T-helper 2 cell treated with Interferon-gamma antibody and Interleukin-4, amounts not matched to agents 100 ng/mL and 5 ng/mL, for 36 hours (primary cell): Measurements from ENCODE around the gene RND3. TPM values are rescaled to one million over a fixed set of nuclear protein-coding genes. Genes with fewer than 3 reads are reported as not detected.

ENCODE experiments used
- intact Hi-C: fragments of 100-400 bp; cut with micrococcal nuclease; formaldehyde crosslinking; loops from one replicate; pipeline ENCODE4 v1.15.1; 2023
- total RNA-seq: library from RNA; stranded (reverse); gene quantifications from 2 replicates; pipeline ENCODE4 v1.2.3, GENCODE V29; 2022

The RND3 gene
- total RNA-seq, 1 donor from 2014 or later: not detected

DNA sequence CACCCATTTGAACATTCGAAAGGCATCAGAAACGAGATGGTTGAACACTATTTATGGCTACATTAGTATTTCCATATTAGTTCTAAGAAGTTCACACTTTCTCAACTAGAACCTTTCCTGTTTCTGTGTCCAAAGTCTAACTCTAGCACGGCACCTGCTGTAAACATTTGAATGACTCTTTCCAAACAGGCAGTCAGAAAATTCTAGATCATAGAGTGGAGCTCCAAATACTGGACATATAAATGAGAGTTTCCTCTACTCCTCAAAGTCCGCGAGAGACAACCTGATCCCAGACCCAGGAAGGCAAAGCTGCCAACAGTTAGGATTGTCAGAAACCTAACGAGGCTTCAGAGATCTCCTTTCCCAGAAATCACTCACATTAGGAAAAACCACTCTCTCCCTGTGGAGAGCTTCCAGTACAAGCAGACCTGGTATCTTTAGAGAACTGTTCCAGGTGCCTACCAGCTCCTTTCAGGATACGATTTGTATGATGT, 10.6 kb downstream of the RND3 start:
- intact Hi-C loops: no loop called here

DNA sequence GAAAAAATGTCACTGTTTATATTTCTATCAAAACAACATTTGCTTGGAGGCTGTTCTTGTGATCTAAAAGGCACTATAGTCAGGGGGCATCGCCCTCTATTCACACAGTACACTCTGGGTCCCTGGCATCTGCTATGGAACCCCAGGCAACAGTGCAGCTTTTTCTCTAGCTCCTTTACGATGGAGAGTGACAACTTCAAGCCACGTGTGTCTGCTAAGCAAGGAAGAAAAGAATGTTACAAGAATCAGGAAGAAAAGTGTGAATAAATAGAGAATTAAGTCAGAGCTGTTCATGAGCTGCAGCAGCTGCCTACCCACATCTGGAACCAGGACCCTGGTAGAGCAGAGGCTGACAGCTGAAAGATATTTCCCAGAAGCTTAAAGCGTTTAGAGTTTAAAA, 11.2 kb downstream of the RND3 start:
- intact Hi-C loops: no loop called here

DNA sequence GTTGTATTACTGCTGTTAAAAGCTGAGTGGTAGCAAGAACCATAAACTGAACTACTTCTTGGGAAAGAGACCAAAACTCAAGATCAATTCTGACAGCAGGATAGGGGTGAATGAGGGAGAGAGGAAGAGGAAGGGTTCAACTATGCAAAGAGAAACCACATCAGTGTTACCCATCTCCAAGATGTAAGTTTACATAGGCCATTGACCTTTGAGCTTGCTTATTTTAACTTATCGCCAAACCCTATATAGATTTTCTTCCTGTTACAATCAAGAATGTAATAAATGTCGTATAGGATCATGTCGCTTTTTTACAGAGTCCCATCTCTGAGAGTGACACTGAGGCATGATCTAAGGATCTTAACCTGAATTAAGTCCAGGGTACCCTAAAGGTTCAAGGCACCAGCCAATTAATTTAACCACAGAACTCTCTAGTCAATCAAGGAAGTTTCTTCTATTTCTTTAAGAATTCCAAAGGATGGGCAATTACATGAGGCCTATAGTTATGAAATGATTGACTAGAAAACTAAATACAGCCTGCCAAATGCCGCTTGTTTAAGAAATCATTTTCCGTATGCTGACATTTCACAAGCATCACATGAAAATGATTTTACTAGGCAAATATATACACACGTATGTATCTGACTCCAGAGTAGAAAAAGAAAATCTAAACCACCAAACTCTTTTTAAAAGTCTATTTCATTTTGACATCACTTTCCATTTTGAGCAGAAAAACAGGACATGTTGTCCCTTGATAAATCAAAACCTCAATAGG, 11.8 kb downstream of the RND3 start:
- intact Hi-C loops: no loop called here

DNA sequence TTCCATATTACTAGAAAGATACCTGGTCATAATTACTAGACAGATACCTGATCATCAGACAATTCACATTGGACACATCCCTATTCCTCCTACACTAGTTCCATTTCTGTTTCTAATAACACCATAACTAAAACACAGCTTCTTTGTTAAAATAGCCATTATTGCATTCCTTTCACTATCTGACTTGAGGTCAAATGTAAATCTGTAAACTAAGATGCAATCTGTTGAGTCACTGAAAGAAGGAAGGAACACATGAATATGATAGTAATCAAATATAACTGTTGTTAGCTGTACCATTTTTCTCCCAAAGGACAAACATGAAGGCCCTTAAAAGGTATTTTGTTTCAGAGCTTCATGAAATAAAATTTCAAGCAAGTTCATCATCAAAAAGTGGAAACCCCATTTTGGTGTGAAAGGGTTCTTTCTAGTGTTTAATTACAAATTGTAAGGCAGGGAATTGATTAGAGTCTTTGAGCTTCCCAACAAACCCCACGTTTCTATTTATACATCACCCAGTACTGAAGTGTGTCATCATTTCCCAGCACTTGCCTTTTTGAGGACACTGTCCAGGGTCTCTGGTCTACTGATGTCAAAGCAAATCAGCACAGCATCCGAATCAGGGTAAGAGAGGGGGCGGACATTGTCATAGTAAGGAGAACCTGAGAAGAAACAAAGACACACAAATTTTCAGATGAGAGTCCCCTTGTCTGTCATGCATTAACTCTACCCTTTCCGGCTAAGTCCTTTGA, 13.0 kb downstream of the RND3 start:
- intact Hi-C loops: no loop called here

DNA sequence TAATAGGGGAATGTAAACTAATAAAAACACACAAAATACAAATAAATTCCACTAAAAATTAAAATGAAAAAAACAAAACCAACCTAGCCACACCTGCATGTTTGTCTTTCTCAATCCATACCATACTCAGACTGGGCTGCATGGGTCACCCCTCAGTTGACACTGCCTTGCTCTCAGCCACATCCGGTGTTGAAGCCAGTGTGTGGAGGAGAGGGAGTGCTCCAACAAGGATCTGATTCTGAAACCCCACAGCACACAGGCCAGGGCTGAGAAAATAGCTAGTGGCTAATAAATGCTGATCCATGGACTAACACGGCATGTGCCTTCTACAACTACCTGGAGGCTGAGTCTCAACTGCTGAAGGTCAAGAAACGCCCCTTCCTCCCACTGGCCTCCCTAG, 13.7 kb downstream of the RND3 start:
- intact Hi-C loops: no loop called here

DNA sequence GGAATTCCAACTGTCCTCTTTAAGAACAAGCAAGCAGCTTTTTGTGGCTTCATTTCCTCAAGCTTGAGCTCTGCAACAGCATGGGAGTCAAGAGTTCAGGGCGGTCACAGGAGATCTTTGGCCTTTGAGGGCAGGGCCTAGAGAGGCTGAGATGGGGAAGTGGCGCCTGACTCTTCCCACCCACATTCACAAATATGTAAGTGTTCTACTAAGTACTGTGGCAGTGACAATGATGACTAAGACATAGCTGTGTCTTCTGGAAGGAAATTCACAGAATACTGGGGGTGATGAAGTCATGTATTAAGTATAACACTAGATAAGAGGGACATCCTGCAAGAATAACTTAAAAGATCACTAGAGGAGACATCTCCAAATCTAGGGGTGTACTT, 15.0 kb downstream of the RND3 start:
- intact Hi-C loops: no loop called here

DNA sequence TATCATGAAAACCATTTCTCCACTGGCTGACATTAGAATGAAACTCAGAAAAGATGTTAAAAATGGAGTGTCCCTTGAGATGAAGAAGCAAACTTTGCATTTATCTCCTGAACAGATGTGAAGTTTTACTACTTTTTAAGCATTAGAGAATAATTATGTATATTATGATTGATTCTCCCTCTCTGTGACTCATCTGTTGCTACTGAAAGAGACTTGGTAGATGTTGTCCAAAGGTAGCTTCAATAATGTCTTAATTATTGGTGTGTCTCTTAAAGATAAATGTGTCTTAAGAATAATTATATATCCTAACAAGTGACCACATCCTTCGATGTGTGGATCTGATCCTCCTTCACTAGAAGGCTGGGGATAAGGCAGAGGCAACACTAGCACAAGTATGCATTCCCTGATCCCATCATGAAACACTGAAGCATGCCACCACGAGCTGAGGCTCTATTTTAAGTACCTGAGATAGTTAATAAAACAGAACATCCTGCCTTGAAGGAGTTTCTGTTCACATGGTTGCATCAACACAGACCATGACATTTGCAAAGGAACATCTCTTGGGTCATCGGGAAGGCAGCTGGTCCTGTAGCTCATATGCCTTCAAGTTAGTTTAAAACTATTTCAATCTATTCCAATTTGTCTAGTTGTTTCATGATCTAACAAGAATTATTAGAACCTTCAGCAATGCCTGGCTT, 15.5 kb downstream of the RND3 start:
- intact Hi-C loops: no loop called here

DNA sequence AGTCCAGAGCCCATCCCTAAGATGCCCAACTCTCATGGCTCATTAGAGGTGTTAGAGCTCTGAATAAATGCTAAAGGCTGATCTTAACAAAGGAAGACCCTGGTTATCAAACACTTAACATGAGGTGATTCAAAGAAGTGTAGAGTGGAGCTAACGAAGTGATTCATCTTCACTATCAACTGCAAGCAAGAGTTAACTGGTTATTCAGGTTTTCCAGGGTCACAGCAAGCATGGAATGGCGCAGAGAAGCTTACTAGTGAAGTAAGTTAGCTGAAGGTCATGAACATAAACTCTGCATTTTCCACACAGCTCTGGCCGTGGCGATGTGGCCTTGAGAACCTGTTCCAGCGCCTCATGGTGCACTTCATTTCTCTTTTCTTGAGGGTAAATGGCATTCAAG, 17.0 kb downstream of the RND3 start:
- intact Hi-C loops: no loop called here

DNA sequence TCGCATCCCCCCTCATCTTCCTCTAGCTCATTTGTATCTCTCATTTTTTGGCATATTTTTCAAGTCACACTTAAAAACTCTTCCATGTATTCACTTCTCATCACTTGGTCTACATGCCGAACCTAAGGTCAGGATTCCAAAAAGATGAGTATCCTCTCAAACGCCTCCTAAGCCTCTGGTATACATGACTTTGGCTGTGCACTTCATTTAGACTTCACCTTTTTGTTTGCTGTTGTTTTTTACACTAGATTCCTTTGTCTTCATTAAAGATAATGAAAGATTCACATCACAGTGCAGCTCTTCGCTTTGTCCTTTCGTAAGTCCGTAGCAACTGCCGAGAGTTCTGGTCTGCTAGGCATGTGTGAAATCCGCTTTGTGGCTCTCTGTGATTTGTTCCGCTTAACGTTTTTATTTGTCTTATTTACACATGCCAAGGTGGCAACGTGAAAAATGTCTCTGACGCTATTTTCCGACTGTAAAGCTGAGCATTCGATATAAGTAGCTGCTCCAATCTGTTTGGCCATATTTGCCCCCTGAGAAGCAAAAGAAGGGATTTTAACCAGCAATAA, 17.7 kb downstream of the RND3 start:
- intact Hi-C loops: no loop called here

DNA sequence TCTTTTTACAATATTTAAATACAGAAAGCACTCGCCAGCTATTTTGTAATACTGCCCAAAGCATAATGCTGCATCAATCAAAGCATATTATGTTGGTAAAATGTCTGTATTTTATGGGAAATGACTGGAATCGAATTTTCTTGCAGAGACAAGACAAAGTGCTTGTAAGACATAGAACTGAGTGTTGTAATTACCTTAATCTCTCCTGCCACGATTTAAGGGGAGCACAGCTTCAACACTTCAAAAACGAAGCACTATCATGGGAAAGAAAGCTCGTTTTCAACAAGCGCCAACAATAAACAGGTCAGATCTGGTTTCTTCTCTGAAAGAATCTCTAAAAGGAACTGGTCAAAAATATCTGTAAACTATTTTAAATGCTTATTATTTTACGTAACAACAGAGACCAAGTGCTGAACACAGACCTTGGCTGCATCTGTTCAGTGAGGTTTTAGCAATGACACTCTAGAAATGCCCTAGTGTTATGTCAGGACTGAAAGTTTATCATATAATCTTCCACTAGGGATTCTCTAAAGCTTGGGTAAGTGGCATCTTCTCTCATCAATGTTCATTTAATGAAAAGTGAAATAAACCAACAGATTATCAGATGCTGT, 19.0 kb downstream of the RND3 start:
- intact Hi-C loops: no loop called here

DNA sequence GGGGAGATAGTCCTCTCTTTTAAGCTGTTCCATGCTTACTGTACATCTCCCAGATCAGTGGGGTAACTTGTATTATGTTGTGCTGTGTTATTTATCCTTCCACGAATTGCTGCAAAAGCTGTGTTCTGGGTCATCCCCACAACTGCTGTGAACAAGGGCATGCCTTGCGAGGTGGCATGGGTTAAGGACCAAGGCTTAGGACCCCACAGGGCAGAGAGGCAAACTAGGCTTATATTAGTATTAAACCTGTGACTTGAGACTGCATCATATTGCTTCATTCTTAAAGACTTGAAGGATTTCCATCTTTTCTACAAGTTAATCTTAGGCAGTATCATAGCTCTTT, 19.9 kb downstream of the RND3 start:
- intact Hi-C loops: no loop called here

DNA sequence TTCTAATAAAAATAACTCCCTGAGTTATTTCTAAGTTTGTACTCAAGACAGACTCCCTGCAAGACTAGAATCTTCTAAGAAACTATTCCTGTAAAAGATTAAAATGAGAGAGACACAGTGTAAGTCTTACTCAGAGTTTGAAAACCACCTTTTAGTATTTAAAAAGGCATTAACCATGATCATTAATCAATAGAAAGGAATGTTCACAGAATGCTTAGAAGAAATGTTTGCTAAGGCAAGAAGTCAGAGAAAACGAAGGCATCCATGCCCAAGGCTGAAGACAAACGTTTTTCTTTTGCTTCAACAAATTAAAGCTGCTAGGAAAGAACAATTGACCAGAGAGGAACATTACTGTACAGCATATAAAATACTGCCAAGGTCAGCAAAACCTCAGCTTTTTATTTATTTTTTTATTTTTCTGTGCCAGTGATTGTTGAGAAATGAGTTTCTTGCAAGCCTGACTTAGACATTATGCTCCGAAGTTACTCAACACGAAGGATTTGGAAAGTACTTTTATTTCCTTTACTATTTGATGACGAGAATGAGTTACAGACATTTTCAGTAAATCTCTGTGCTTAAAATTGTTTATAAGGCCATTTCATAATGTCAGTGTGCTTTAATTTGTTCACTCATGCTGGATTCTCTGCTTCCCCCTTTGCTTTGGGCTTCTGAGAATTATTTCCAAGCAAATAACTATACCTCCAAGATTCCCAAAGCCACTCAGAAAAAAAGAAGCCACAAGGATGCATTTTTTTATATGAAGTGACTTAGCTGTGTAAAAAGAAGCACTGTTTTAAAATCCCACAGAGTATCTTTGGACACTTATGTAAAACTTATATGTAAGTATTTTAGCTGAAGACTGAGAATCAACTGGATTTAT, 20.5 kb downstream of the RND3 start:
- intact Hi-C loops: no loop called here

DNA sequence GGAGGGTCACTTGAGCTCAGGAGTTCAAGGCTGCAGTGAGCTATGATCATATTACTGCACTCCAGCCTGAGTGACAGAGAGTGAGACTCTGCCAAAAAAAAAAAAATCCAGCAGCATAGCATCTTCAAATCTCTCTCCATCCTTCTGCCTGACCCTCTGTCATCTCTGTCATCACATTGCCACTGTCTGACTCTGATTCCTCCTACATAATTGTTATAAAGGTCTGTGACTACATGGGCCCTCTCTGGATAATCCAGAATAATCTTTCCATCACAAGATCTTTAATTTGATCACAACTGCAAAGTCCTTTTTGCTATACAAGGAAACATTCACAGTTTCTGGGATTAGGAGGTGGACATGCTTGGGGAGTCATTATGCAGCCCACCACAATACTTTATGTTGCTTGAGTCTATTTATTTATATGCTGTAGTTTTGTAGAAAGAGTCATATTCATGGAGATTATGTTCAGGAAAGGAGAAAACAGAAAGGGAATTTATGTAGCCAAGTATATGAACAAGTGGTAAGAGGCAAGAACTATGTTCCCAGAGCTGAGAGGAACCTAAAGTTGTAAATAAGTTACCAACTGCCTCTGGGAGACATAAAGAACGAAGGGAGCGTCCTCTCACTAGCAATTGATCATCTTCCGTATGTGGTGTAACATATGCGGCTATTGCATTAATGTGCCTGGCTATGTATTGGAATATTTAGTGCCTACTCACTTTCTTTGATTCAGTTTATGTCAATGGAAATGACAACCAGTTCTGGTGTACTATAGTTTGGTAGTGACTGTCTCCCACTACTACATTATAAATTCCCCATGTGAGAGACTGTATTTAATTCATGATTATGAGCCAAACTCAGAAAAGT, 21.5 kb downstream of the RND3 start:
- intact Hi-C loops: no loop called here

DNA sequence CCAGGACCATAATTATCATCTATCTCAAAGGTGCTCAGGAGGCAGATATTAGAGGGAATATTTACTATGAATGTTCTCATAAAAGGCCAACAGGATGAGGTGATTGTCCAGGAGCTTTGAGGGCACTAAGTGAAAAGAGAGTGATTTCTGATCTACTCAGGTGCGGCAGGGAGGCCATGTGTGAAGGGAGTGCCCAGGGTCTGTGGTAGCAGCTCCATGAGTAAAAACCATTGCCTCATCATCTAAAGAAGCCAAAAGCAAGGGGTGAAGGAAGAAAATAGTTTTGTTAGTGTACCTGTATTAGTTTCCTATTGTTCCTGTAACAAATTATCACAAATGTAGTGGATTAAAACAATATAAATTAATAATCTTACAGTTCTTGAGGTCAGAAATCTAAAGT, 22.5 kb downstream of the RND3 start:
- intact Hi-C loops: no loop called here

DNA sequence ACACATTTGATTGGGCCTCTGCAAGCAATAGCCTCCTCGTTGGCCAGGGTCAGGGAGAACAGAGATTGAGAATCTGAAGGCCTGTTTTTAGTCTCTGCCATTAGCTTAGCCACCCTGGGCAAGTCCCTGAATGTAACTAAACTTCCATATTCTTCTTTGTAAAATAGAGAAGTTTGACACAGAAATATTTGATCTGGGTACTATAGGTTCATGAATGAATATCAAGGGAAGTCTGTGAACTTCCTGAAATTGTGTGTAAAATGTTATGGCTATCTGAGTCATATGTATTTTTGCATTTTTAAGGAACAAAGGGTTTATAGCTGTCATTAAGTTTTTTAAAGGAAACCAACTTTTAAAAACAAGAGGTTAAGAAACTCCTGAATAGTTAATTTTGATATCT, 23.2 kb downstream of the RND3 start:
- intact Hi-C loops: no loop called here

DNA sequence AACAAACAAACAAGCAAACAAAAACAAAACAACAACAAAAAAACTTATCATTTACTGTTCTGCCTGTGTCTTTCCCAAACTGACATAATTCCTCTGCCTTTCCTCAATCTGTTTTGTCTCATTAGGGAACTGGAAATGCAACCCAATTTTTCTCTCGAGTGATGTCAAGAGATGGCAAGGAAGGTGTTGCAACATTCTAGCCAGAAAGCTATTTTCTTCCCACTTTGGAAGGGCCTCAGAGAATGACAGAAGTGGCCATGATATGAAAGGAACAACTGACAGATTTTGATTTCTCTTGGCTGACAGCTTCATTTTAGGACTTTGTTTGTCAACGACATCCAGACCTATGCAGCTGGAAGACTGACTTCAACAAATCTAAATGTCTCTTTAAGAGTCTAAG, 24.7 kb downstream of the RND3 start:
- intact Hi-C loops: no loop called here

DNA sequence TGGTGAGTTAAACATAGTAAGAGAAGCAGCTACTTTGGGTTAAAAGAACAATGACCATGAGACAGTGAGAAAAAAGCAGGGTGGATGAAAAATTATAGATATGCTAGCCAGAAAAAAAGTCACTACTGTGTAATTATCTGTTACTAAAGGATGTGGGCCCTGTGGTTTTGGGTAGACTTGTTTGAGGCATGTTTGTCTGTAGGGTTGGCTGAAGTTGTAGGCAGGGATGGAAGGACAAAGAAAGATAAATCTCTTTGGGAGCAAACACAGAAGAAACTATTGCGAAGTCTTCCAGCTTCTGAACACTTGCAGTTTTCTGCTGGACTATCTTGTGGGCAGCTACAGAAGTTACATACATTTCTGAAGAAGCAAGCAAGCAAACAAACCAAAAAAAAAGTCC, 28.2 kb downstream of the RND3 start:
- intact Hi-C loops: no loop called here

DNA sequence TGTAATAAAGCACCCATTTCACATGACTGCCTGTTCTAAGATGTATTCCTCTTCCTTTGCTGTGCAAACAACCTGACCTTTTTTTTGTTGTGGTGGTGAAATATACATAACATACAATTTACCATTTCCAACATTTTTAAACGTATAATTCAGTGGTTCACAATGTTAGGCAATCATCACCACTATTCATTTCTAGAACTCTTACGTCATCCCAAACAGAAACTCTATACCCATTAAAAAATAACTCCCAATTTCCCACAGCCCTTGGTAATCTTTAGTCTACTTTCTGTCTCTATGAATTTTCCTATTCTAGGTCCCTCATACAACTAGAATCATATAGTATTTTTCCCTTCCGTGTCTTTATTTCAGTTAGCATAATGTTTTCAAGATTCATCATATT, 36.7 kb downstream of the RND3 start:
- intact Hi-C loops: no loop called here

DNA sequence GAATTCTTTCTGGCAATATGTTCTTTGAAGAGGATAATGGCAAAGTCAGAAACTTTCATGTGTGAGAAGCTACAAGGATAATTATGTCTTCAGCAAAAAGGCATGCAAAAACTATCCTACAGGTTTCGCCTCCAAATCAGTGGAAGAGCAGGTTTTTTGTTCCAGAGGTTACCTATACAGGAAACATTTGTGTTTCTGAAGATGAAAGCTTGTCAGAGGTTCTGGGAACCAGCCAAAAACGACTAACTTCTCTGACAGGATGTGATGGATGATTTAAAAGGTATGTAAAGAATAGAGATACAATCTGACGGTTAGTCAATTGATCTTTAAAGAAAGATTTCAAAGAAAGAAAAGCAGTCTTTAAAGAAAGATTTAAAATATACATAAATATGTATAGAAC, 37.6 kb downstream of the RND3 start:
- intact Hi-C loops: no loop called here

DNA sequence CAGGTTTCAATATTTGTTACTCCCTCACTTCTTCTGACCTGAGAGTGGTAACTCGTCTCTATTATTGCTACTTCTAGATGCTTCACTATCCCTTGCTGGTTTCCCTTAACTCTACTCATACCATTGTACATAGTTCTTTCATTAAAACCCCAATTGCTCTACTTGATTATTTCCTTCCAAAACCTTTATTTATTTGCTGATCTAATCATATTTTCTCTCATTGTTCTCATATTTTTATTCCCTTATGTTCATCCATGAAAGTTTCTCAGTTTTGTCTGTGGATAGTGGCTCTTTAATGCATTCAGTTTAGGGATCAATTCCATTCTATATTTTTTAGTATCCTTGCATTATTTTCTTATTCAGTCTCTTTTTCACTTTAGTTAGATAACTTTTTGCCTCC, 42.1 kb downstream of the RND3 start:
- intact Hi-C loops: no loop called here
